Stomach (tissue), 9 donors: Measurements from ENCODE around the gene ZDHHC8. TPM values are rescaled to one million over a fixed set of nuclear protein-coding genes. Genes with fewer than 3 reads are reported as not detected.

Source experiments
- DNase-seq, 2 donors: peaks; one replicate each; pipeline versions ENCODE4 v3.0.0 to v3.0.0-alpha.2; 2013 to 2019
- H3K27ac ChIP-seq, 5 donors: fragments of 200-600 bp in 4 of 5; sonication (generic) in 4 of 5; one replicate each; pipeline ENCODE4 v1.5.1; 2013 to 2019; ENCODE audit warnings: mild to moderate bottlenecking in 1 of 5, moderate library complexity in 1 of 5
- H3K27me3 ChIP-seq, 3 donors: fragments of 200-600 bp; sonication (generic); one replicate each; pipeline ENCODE4 v1.5.1; 2017 to 2019; ENCODE audit warnings: mixed run types in 1 of 3
- H3K36me3 ChIP-seq, 4 donors: fragments of 200-600 bp; sonication (generic); 1 replicate in 3 of 4; 2 replicates in 1 of 4; pipeline ENCODE4 v1.5.1; 2016 to 2019
- H3K4me1 ChIP-seq, 4 donors: fragments of 200-600 bp; sonication (generic); one replicate each; pipeline ENCODE4 v1.5.1; 2016 to 2019
- H3K4me3 ChIP-seq, 4 donors: fragments of 200-600 bp; sonication (generic) in 3 of 4; one replicate each; pipeline ENCODE4 v1.5.1; 2016 to 2019; ENCODE audit warnings: mild to moderate bottlenecking in 1 of 4
- H3K9me3 ChIP-seq, 4 donors: fragments of 200-600 bp; sonication (generic); one replicate each; pipeline ENCODE4 v1.5.1; 2016 to 2019
- CTCF ChIP-seq, 7 experiments: fragments of 450-650 bp in 4 of 7; fragments of 200-600 bp in 3 of 7; sonication (generic) in 3 of 7; IDR thresholded peaks; one replicate each; pipeline ENCODE4 v1.5.1; 2016 to 2019; ENCODE audit warnings: antibody characterized with exemption in 7 of 7, control low read depth in 2 of 7, mild to moderate bottlenecking in 1 of 7
- EP300 ChIP-seq: sonication (generic); formaldehyde crosslinking; IDR thresholded peaks from one replicate; pipeline ENCODE4 v1.6.1; 2017; ENCODE audit warnings: antibody characterized with exemption
- POLR2A ChIP-seq, 4 donors: fragments of 450-650 bp; IDR thresholded peaks; one replicate each; pipeline ENCODE4 v1.6.1; 2016; ENCODE audit warnings: antibody characterized with exemption in 4 of 4, control low read depth in 2 of 4, mild to moderate bottlenecking in 1 of 4, moderate library complexity in 1 of 4
- POLR2AphosphoS5 ChIP-seq, 3 donors: sonication (generic); formaldehyde crosslinking; IDR thresholded peaks; one replicate each; pipeline ENCODE4 v1.6.1; 2016; ENCODE audit warnings: antibody characterized with exemption in 3 of 3
- WGBS, 5 donors: extraction: QIAGEN DNeasy Blood & Tissue Kit in 3 of 5; methylation state at CpG; one replicate each; pipeline versions ENCODE4 v1.1.5 to v1.1.7; 2013 to 2018; 5-methylcytosine and 5-hydroxymethylcytosine counted together
- intact Hi-C: fragments of 100-400 bp; cut with DNase I; formaldehyde crosslinking; loops from one replicate; pipeline ENCODE4 v1.15.1; 2023; ENCODE audit warnings: low total_unique reads
- polyA plus RNA-seq, 3 donors: library from polyadenylated mRNA; stranded (reverse); fragments of 200-250 nt; gene quantifications; one replicate each; pipeline ENCODE4 v1.2.3, GENCODE V29; 2013
- total RNA-seq, 5 donors: library from RNA; depleted of rRNA; stranded (reverse); fragments of >200 nt; gene quantifications; one replicate each; pipeline versions ENCODE4 v1.1.0 to v1.2.3, GENCODE V29; 2014 to 2016
- donor health status: healthy with polysubstance abuse.
- donor health status: Bipolar disorder and iron deficiency.
- donor health status: healthy.

The ZDHHC8 gene
- total and polyA plus RNA-seq, 8 donors = 3.2 to 228 (median 18.7) TPM

DNA sequence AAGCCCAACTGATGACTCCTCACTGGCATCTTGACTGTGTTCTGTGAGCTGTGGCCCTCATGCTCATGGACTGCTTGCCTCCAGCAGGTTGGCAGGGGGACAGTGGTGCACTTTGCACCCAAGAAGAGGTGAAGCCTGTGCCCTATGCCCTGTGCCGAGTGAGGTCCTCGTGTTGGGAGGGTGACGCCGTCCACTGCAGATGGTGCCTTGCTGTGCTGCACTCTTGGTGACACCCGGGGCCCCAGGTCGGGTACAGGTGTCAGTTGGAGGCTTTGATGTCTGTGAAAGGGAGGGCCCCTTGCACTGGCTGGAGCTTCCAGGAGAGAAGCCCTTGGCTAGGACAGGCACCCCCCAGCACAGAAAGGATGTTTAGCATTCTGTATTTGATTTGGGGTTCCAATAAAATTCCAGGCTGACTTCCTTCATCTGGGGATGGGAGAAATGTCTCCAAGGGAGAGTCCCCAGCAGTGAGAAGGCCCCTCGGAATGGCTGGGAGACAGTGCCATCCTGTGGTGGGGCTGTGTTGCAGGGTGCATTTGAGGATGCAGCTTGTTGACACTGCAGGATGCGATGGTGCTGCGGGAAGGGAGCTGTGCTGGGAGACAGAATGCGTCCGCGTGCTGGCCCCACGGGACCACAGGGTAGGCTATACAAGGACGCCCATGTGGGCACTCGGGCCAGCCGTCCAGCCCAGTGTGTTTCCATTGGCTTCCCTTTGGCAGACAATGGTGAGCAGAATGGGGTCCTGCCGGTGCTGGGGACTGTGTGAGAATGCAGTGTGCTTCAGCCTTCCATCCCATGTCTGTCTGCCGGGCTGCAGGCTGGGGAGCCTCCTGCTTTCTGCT lies 2.5 kb upstream of the ZDHHC8 start:
- TF ChIP-seq CTCF (IDR thresholded peaks at IDR 0.05) (peak in 1 of 7 experiments; percentile 30), POLR2A (IDR thresholded peaks at IDR 0.05) (no peak)
- Histone ChIP-seq H3K27me3 (no peaks in the 10 kb centered on the region), H3K4me1 (peaks cover 21 to 39% (median 31%) of the 10 kb centered on the region in 4 donors), H3K4me3 (no peak overlapping the region), H3K27ac (peak overlapping the region in 1 of 5 donors; percentile 27), H3K9me3 (no peaks in the 10 kb centered on the region), H3K36me3 (peaks cover 18 to 41% (median 40%) of the 10 kb centered on the region in 4 donors)
- 27 to 31% (median 29%) methylated on average over 14 to 18 of the region's 18 CpGs for WGBS, 5 donors
- peak; percentile 37 to 56 for DNase-seq
- intact Hi-C loops = no loop called here

- H3K27me3 ChIP-seq = no peaks in the 10 kb centered on the region
- no peak for DNase-seq
- TF ChIP-seq POLR2A (IDR thresholded peaks at IDR 0.05) = no peak
- no peak for TF ChIP-seq CTCF (IDR thresholded peaks at IDR 0.05)
- TF ChIP-seq EP300 = no peak
- no peak for TF ChIP-seq POLR2AphosphoS5 (IDR thresholded peaks at IDR 0.05)
- WGBS, 5 donors = 50 to 89% (median 78%) methylated on average over 1 to 3 of the region's 3 CpGs
- no peaks in the 10 kb centered on the region for H3K9me3 ChIP-seq
- peaks cover 18 to 35% (median 34%) of the 10 kb centered on the region in 4 donors for H3K36me3 ChIP-seq
- peaks cover 21 to 45% (median 36%) of the 10 kb centered on the region in 4 donors for H3K4me1 ChIP-seq
- peak overlapping the region in 1 of 5 donors; percentile 27 for H3K27ac ChIP-seq
- no peak overlapping the region for H3K4me3 ChIP-seq
- intact Hi-C loops = no loop called here
Observed at GRCh38 chr22:20129747-20130014, 1.9 kb upstream of the ZDHHC8 start.

- peak overlapping the region; percentile 92 to 97 (median 95) for H3K27ac ChIP-seq
- TF ChIP-seq CTCF (IDR thresholded peaks at IDR 0.05) (no peak), POLR2A (IDR thresholded peaks at IDR 0.05) (no peak), POLR2AphosphoS5 (IDR thresholded peaks at IDR 0.05) (no peak)
- DNase-seq = no peak
- H3K4me1 ChIP-seq = peaks cover 25 to 51% (median 43%) of the 10 kb centered on the region in 4 donors
- no peaks in the 10 kb centered on the region for H3K9me3 ChIP-seq
- H3K36me3 ChIP-seq = peaks cover 16 to 29% (median 28%) of the 10 kb centered on the region in 4 donors
- H3K27me3 ChIP-seq = no peaks in the 10 kb centered on the region
- H3K4me3 ChIP-seq = peak overlapping the region in 2 of 4 donors; percentile 93 to 97
- WGBS, 5 donors = 51 to 71% (median 64%) methylated on average over 3 of the region's 3 CpGs; no CpG with 5 or more reads in 1 of the 5 donors
- intact Hi-C loops = no loop called here
Observed at GRCh38 chr22:20130319-20130718, 1.3 kb upstream of the ZDHHC8 start.

DNA sequence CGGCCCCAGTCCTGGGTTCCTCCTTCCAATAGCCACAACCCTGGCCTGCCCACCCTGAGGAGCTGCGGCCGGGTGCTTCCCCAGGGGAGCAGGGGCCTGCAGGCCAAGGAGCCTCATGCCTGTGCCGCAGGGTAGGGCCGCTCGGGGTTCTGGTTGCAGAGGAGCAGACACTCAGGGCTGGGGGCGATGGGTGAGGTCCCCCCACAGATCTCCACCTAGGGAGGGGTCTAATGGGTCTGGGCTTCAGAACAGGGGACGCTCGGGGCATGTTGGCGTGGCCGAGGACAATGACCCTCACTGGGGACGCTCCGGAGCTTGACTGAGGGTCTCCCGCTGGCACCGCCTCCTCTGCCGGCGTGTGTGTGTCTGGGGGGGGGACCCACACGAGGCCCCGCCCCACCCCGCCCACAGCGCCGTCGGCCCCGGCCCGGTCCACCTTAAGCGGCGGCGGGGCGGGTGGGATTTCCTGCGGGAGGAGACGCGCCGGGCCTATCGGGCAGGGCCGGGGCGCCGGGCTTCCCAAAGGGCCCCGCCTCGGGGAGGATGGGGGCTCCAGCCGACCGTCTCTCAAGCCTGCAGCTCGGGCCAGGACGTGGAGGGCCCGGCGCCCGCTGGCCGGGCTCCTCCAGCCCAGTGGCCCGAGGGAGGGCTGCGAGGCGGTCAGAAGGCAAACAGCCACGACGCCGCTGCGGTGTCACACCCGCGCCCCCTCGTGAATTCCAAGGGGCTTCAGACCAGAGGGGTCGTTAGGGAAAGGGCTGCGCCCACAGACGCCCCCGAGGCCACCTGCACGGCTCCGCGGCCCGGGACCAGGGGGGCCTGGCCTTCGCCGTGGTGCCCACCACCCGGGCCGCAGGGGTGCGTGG lies 640 bp upstream of the ZDHHC8 start:
- TF ChIP-seq POLR2AphosphoS5 (IDR thresholded peaks at IDR 0.05) = peak in 1 of 3 donors; percentile 47
- TF ChIP-seq CTCF (IDR thresholded peaks at IDR 0.05) = no peak
- intact Hi-C loops = no loop called here
- Histone ChIP-seq H3K4me3 (peak overlapping the region; percentile 93 to 98 (median 95)), H3K4me1 (peaks cover 27 to 58% (median 49%) of the 10 kb centered on the region in 4 donors), H3K27me3 (no peaks in the 10 kb centered on the region), H3K36me3 (peaks cover 10 to 22% (median 21%) of the 10 kb centered on the region in 4 donors), H3K27ac (peak overlapping the region; percentile 92 to 97 (median 95)), H3K9me3 (no peaks in the 10 kb centered on the region)
- WGBS, 5 donors = 0 to 21% (median 5%) methylated on average over 12 to 70 of the region's 70 CpGs
- peak; percentile 89 to 93 for DNase-seq
